NCI-H69 (cell line): Measurements from ENCODE around the gene RAPGEF5.

ENCODE experiments used
- DNase-seq: peaks from one replicate; lab custom pipeline; 2025; lab: John Stamatoyannopoulos, UW

The RAPGEF5 gene

GRCh38 chr7:22302951-22303423 is 54.0 kb downstream of the RAPGEF5 start:
- DNase-seq = peak; percentile 46

- no peak for DNase-seq
Measured at GRCh38 chr7:22302193-22302592, 54.8 kb downstream of the RAPGEF5 start.

- no peak for DNase-seq
Measured at GRCh38 chr7:22301790-22302189, 55.2 kb downstream of the RAPGEF5 start.

- DNase-seq = no peak
Measured at GRCh38 chr7:22300839-22301238, 56.1 kb downstream of the RAPGEF5 start.

GRCh38 chr7:22296916-22297315 is 60.0 kb downstream of the RAPGEF5 start:
- DNase-seq = no peak

GRCh38 chr7:22296265-22296566 is 60.7 kb downstream of the RAPGEF5 start:
- DNase-seq = no peak

GRCh38 chr7:22295402-22296264 is 61.3 kb downstream of the RAPGEF5 start:
- DNase-seq = no peak

GRCh38 chr7:22292531-22292930 is 64.4 kb downstream of the RAPGEF5 start:
- DNase-seq = no peak

- DNase-seq = no peak
Measured at GRCh38 chr7:22291977-22292376, 65.0 kb downstream of the RAPGEF5 start.

GRCh38 chr7:22288202-22288601 is 68.8 kb downstream of the RAPGEF5 start:
- no peak for DNase-seq

- no peak for DNase-seq
Measured at GRCh38 chr7:22287412-22287811, 69.5 kb downstream of the RAPGEF5 start.

GRCh38 chr7:22286436-22286835 is 70.5 kb downstream of the RAPGEF5 start:
- DNase-seq = no peak

GRCh38 chr7:22281481-22281880 is 75.5 kb downstream of the RAPGEF5 start:
- no peak for DNase-seq

- no peak for DNase-seq
Measured at GRCh38 chr7:22280031-22280430, 76.9 kb downstream of the RAPGEF5 start.

- peak; percentile 27 for DNase-seq
Measured at GRCh38 chr7:22278660-22279059, 78.3 kb downstream of the RAPGEF5 start.

- no peak for DNase-seq
Measured at GRCh38 chr7:22277375-22277774, 79.6 kb downstream of the RAPGEF5 start.

- no peak for DNase-seq
Measured at GRCh38 chr7:22275661-22276060, 81.3 kb downstream of the RAPGEF5 start.

GRCh38 chr7:22271311-22271710 is 85.6 kb downstream of the RAPGEF5 start:
- DNase-seq = no peak

GRCh38 chr7:22270371-22270770 is 86.6 kb downstream of the RAPGEF5 start:
- no peak for DNase-seq

- peak; percentile 86 for DNase-seq
Measured at GRCh38 chr7:22269963-22270362, 87.0 kb downstream of the RAPGEF5 start.

GRCh38 chr7:22268884-22269421 is 88.0 kb downstream of the RAPGEF5 start:
- DNase-seq = no peak

GRCh38 chr7:22267930-22268615 is 88.9 kb downstream of the RAPGEF5 start:
- peak; percentile 10 for DNase-seq

- DNase-seq = no peak
Measured at GRCh38 chr7:22262538-22262937, 94.4 kb downstream of the RAPGEF5 start.
